Stimulated activated CD4-positive, alpha-beta T cell treated with anti-CD3 and anti-CD28 coated beads, Interleukin-12 subunit alpha, Interleukin-12 subunit beta, amount 100 ng/mL, for 4 hours (primary cell): Measurements from ENCODE around the gene SMIM26.
"Not testable (repeated sequence)": the region's sequence is repeated elsewhere in the genome, so short reads cannot be mapped to it uniquely, and the experiment has no call there.

ENCODE experiments used
- DNase-seq: peaks from one replicate; pipeline ENCODE4 v3.0.0-alpha.2; 2020

Gene SMIM26, protein sequence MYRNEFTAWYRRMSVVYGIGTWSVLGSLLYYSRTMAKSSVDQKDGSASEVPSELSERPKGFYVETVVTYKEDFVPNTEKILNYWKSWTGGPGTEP

DNA sequence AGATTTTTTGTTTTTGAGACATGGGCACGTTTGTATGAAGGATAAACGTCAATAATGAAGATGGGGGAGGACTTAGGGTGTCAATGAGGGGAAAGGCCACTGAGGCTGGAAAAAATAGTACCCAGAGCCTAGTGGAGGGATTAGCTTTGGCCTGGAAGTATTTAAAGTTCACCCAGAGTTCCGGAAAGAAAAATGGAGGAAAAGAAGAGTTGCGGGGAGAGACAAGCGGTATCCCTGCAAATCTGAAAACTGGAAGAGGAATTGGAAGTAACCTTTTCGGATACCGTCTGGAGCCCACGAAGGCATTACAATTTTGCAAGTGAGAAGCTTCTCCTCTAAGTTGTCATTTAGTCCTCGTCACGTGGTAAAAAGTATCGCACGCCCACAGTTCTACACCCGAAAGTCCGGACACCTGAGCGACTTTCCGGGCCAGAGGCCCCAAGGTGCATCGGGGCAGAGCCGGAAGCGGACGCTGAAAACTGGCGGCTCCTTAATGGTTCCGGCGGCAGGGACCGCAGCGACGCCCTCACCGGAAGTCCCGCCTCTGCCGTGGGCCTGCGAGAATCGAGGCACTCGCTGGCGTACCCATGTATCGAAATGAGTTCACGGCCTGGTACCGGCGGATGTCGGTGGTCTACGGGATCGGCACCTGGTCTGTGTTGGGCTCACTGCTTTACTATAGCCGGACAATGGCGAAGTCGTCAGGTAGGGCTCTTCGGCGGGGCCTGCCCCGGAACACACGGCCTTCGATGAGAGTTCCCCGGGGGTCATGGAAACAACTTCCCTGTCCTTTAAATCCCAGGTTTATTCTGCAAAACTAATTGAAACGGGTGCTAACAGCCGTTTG, at the start of gene SMIM26:
TSS of gene SMIM26 (plus strand) at position 541 of the 847 bp plus-strand sequence. CDS start at position 588, 47 bp downstream.
- DNase-seq = peak; percentile 94

DNA sequence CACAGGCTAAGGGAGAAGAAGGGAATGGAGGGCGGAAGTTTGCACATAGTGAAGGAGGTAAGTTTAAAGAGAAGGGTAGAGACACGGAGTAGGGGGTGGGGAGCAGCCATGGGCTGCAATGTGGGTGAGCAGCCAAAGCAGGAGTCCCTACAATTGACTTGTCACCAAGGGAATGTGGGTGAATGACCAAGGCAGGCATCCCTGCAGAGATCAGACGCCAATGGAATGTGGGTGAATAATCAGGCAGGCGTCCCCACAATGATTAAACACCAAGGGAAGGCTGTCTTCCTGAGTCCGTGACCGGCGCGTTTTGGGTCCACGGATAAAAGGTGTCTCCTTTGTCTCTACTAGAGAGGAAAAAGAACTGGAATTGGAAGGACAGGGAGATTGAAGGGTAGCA, 45.2 kb upstream of the SMIM26 start:
- DNase-seq = not testable (repeated sequence)

DNA sequence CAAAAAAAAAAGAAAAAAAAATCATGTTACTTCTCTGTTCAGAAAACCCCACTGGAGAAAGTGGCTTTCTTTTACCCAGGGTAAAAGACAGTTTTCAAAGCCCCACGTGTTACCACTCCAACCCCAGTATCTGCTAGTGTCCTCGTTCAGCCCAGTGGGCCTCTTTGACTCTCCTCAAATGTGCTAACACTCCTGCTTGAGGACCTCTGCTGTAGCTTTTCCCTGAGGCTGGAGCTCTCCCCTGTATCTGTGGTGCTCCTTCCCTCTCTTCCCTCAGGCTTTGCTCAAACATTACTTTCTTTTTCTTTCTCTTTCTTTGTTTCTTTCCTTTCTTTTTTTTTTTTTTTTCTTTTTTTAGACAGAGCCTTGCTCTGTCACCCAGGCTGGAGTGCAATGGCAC, 44.2 kb upstream of the SMIM26 start:
- DNase-seq = no peak

DNA sequence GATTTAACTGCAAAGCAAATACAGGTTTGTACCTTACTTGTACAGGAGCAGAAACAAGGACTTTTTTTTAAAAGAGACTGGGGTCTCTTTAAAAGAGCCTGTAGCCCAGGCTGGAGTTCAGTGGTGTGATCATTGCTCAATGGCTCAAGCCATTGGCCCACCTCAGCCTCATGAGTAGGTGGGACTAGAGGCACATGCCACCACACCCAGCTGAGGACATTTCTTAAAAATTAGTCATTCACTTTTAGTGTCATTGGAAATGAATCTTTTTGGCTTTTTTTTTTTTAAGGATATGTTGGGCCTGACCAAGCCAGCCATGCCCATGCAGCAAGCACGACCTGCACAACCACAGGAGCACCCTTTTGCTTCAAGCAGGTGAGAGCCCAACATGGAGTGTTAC, 42.6 kb upstream of the SMIM26 start:
- no peak for DNase-seq

DNA sequence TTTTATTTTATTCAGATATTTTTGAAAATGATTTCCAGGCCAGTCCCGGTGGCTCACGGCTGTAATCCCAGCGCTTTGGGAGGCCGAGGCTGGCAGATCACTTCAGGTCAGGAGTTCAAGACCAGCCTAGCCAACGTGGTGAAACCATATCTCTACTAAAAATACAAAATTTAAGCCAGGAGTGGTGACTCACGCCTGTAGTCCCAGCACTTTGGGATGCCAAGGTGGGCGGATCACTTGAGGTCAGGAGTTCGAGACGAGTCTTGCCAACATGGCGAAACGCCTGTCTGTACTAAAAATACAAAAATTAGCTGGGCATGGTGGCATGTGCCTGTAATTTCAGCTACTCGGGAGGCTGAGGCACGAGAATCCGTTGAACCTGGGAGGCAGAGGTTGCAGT, 40.5 kb upstream of the SMIM26 start:
- not testable (repeated sequence) for DNase-seq

DNA sequence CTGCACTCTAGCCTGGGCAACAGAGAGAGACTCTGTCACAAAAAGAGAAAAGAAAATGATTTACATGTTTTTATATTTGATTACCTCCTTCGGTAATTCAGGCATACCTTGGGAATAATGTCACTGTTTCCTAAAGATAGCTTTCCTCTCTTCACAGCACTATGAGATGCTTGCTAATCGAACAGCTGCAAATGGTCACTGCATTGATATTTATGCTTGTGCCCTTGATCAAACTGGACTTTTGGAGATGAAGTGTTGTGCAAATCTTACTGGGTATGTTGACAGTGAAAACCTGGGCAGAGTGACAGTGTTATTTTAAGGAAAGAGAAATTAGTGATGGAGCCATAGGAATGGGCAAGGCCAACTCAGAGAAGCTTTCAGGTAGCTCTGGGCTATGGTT, 39.9 kb upstream of the SMIM26 start:
- DNase-seq = no peak

DNA sequence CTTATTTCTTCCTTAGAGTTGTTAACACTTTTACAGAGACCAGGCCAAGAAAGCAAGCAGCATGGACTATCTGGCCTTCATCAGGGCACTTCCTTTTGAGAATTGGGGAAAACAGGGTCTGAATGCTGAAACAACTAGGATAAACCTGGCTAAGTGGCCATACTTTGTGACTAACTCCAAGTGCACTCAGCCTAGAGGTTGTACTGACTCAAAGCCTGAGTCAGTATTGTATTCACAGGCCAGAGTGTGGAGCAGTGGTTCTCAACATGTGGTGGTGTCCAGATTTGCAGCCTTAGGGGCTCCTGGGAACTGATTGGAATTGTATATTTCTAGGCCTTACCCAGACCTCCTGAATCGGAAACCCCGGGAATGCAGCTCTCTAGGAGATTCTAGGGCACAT, 39.4 kb upstream of the SMIM26 start:
- DNase-seq = no peak

DNA sequence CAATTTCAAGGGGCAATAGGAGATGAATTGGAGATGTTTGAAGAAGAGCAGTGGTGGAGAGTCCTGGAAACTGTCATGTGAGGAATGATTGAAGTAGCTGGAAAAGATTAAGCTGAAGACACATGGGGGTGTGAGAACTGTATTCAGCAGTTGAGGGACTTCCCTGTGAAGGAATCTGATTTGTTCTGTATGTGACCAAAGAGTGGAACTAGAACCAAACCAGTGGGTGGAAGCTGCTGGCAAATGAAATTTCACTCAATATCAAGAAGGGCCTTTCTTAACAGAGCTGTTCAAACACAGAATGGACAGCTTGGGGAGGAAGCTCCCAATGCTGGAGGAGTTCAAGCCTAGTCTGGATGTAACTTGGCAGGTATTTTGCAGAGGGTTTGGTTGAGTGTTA, 38.2 kb upstream of the SMIM26 start:
- DNase-seq = no peak

DNA sequence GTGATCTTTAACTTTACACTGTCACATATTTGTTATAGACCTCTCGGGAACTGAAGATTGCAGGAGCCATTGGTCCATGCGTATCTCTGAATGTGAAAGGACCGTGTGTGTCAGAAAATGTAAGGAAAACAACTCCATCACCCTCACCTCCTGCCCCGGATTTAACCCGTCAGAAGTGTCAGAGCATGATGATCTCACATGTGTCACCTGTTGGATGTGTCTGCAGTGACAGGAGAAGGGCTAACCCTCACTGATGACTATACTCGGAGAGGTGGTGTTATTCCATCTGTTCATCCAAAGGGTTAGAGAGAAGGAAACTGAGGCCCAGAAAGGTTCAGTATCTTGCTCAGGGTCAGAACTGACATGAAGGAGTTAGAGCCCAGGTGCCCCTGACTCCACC, 34.6 kb upstream of the SMIM26 start:
- no peak for DNase-seq

DNA sequence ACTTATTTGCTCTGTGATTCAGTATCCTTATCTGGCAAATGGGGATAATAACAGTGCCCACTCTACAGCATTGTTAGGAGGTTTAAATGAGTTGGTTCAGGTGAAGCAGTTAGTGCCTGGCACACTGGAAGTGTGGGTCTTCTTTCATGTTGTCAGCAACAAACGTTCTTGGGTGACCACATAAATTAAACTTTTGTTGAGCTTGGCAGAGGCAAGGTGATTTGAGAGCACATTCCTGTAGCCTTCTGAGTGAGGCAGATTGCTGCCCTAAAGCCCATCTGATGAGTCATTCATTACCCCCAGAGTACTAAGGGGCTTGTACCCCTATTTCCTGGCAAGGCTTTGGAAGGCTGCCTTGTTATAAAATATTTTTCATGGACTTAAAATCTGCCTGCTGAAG, 33.7 kb upstream of the SMIM26 start:
- DNase-seq = no peak

DNA sequence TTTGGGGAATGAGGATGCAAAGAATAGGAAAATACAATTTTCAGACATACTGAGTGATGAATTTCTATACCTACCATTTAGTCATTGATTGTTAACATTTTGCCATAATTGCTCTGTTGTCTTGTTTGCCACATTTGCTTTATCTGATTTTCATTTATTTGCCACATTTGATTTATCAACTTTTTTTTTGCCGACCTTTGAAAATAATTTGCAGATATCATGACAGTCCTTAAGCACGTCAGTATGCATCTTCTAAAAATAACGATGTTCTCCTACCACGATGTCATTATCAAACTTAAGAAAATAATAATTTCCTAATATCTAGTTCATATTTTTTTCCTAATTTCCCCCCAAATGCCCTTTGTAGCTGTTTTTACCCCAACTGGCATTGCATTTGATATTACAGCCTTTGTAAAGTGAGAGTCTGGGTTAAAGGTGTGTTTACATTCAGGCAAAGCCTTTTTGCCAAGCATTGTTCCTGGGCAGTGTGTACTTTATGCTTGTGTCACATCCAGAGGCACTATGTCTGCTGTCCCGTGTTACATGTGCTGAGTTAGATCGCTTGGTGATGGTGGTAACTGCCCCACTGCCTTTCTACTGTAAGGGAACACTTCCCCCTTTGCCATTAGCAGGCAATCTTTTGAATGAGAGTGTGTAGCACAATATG, 33.1 kb upstream of the SMIM26 start:
- DNase-seq = no peak

DNA sequence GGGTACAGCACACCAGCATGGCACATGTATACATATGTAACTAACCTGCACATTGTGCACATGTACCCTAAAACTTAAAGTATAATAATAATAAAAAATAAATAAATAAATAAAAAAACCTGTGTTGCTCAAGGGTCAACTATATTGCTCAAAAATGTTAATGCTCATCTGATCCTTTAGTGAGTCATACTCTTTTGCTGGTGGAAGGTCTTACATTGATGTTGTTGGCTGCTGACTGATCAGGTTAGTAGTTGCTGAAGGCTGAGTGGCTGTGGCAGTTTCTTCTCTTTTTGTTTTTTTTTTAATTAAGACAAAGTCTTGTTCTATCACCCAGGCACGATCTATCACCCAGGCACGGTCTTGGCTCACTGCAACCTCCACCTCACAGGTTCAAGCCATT, 29.6 kb upstream of the SMIM26 start:
- DNase-seq = no peak

DNA sequence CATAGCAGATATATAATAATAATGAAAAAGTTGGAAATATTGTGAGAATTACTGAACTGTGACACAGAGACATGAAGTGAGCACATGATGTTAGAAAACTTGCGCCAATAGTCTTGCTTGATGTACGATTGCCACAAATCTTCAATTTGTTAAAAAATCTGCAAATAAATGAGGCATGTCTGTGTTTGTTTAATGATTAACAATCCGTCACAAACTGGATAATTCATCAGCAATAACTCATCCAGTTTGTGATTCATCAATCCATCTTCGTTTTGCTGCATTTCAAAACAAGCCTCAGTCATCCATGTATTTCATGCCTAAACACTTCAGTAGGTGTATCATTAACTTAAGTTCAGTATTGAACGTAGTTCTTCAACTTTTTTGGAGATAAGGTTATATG, 25.5 kb upstream of the SMIM26 start:
- no peak for DNase-seq

DNA sequence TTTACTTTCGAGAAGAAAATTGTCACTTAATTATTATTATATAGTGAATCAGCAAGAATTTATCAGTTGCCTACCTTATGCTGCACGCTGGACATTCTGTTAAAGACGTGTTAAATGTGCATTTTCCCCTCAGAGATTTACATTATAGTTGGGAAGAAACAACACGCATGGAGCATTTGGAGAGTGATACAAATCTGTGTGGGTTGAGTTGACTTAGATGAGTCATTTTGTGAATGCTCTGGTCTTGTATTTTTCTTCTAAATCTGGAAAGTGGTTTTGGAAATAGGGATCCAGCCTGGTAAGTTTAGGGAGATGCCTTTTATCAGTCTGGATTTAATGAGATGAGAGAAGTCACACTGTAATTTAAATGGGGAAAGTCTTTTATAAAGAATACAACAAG, 24.0 kb upstream of the SMIM26 start:
- DNase-seq = no peak

DNA sequence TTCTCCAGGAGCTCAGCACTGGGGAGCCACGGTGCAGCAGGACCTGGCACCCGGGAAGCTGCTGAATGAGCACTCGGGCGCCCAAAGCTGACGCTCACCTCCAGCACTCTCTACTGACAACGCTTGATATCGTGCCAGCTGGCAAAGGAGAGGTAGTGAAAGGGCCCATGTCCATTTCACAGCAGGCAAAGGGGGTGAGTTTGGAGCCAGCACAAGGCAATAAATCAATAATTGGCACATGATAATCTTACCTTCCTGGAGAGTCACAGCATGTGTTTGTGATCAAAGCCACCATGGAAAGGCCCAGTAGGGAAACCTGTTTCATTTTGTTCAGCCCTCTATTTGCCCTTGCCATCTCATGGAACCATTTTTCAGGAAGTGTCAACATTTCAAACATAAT, 23.3 kb upstream of the SMIM26 start:
- no peak for DNase-seq

DNA sequence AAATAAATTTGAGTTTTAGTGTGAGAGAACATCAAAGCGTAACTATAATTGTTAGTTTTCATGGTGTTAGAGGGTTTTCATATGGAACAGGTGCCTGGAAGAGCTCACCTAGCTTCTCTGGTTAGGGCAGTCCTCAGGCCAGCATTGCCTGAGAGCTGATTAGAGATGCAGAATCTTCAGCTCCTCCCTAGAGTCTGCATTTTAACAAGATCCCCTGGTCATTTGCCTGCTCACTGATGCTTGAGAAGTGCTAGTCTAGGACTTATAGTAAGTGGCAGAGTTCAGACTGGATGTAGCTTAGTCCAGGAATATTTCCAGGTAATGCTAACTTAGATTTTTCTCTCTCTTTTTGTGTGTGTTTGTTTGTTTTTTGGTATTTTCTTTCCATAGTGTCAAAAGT, 21.7 kb upstream of the SMIM26 start:
- no peak for DNase-seq

DNA sequence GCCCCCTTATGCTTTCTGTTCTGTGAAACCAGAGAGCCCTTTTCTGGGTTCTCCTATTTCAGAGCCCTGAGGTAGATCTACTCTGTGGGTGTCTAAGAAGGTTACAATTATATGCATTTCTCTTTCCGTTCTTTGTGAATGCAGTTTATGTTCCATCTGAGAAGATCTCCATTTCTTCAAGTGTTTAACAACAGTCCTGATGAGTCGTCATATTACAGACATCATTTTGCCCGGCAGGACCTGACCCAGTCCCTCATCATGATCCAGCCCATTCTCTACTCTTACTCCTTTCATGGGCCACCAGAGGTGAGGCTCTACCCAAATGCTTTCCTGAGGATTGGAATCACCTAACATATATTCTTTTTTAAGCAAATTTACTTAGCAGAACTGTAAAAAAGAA, 18.8 kb upstream of the SMIM26 start:
- no peak for DNase-seq

DNA sequence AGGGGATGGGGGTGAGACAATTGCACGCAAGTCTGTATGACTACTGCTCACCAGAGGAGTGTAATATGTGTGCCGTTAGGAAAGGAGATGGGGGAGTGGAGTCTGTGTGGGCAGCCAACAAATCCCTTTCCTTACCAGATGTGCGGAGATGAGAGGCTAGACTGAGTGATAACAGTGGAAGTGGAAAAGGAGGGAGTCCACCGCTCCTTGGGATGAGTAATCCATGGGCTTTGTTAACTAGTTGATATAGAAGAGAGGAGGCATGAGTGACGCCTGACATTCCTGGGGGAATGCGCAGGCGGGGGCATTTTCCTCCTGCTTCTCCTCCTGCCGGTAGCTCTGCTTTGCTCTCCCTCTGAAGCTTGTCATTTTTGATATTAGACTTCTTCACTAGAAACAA, 13.5 kb upstream of the SMIM26 start:
- DNase-seq = no peak

DNA sequence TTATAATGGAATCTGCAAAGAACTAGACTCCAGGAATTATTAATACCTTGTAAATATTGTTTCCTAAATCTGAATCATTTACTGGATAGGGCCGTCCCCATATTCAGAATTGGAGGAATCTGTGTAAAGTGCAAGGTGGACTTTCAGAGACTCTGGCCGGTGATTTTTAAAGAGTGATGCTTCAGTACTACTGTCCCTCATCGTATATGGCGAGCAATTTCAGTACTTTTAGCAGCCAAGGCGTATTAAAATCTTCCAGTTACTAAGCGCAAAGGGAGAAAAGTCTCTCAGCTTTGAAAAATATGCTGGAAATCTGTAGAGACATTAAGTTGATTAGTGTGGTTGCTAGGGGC, 483 bp downstream of the SMIM26 start:
- DNase-seq = no peak

DNA sequence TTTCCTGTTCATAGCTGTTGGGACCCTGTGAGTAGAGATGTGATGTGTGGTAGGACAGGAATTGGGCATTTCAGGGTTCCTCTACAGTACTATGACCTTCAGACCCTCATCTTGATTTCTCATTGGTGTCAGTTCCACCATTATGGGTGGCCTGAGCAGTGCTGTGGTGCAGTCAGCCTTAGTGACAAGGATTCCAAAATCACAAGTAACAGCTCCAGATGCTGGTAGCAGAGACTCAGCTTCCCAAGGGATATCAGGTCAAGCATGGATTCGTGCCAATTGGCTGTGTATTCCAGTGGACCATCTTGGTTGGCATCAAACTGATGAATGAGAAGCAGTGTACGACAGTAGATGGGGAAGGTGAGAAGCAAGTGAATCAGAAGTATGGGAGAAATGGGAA, 3.8 kb downstream of the SMIM26 start:
- no peak for DNase-seq

DNA sequence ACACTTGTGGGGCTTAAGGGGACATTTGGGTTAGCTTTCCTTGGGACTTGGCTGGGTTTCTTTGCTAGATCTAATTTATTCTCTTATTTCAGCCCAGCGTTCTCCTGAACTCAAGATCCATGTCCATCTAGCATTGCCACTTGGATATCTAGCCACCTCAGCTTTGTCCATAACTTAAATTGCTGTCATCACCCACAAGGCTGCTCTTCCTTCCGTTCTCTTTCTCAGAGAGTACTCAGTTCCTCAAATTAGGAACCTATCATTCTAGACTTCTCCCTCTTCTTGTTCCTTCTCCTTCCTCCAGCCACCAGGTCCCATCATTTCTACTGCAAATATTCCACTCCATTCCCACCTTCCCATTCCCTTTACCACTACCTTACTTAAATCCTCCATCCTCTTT, 4.3 kb downstream of the SMIM26 start:
- DNase-seq = no peak

DNA sequence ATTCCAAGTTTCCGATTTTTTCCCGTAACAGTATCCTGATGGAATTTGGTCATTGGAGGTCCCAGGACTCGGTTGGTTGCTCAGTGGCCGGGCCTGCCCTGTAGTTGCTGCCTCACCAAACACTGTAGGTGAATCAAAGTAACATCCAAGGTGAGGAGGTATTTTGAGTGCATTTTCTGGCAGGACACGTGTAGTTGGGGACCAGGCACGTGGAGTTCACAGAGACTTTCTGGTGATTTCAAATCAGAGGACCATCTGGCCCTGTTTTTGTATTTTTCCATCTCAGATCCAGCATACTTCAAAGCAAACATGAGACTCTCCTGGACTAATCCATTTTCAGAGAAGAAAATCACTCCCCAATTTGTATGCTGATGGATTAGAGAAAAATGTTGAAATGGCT, 10.7 kb downstream of the SMIM26 start:
- no peak for DNase-seq

DNA sequence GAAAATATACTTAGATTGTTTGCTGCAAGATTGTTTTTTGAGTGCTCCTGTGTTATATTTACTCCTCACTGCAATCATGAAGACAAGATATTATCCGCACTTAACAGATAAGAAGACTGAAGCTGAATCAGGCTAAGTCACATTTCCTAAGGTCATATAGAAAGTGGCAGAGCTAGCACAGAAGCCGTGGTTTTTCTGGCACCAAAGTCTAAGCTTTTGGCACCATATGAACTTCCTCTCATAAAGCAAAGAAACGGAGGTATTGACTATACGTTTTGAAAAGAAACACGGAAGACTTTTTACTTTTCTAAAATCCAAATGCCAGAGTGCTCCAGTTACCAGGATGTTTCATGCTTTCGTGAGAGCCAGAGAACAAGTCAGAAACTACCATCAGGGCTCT, 11.3 kb downstream of the SMIM26 start:
- no peak for DNase-seq

DNA sequence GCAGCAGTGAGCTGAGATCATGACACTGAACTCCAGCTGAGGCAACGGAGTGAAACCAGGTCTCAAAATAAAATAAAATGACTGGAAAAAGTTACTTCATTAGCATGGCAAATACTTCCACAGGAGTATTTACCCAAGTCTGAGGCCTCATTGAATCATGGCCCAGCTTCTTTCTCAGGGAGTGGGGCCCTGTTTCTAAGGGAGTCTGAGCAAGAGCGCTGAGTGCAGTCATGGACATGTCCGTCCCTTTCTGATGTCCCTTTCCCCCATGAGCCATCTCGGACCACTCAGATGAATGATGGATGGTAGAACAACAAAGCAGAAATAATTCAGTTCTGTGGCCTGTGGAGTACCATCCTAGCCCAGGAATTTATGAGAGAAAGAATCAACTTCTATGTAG, 12.8 kb downstream of the SMIM26 start:
- no peak for DNase-seq

DNA sequence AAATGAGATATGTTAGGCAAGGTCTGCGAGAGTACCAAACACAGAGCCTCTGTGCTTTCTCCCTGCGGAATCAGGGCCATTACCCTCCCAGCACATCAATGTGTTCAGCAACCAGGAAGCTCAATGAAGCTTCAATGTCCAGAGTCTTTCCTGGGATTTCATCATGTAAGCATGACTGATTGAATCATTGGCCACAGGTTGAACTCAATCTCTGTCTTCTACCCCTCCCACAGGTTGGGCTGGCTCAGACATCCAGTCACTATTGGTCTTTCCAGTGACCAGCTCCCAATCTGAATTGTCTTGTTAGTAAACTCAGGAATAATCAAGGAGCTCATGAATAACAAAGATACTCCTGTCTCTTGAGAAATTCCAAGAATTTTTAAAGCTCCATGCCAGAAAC, 17.9 kb downstream of the SMIM26 start:
- no peak for DNase-seq
